H9 (cell line): ENCODE measurements around the gene OR13C8. TPM values are rescaled to one million over a fixed set of nuclear protein-coding genes. Genes with fewer than 3 reads are reported as not detected.

Source experiments
- DNase-seq: peaks from one replicate; pipeline ENCODE4 v3.0.0-alpha.2; 2017
- H2AFZ ChIP-seq: one replicate; pipeline ENCODE4 v1.6.1; 2013; ENCODE audit warnings: mild to moderate bottlenecking, low read length, control low read depth, moderate library complexity
- H2AK5ac ChIP-seq: 2 replicates; pipeline ENCODE4 v1.6.1; 2013; ENCODE audit warnings: low read length, control low read depth, mixed read lengths; ENCODE audit not compliant: insufficient read length
- H2BK120ac ChIP-seq: one replicate; pipeline ENCODE4 v1.6.1; 2013; ENCODE audit warnings: low read depth, mild to moderate bottlenecking, low read length, control low read depth, inconsistent platforms; ENCODE audit not compliant: poor library complexity, severe bottlenecking
- H2BK12ac ChIP-seq: 2 replicates; pipeline ENCODE4 v1.6.1; 2013; ENCODE audit warnings: low read length, control low read depth, mixed read lengths, low read depth; ENCODE audit not compliant: insufficient read length
- H2BK15ac ChIP-seq: 2 replicates; pipeline ENCODE4 v1.6.1; 2013; ENCODE audit warnings: low read depth, low read length, control low read depth
- H2BK20ac ChIP-seq: one replicate; pipeline ENCODE4 v1.6.1; 2013; ENCODE audit warnings: low read depth, mild to moderate bottlenecking, low read length, control low read depth, inconsistent platforms; ENCODE audit not compliant: poor library complexity, severe bottlenecking
- H2BK5ac ChIP-seq: 2 replicates; pipeline ENCODE4 v1.6.1; 2013; ENCODE audit warnings: low read length, control low read depth, mixed read lengths; ENCODE audit not compliant: insufficient read length
- H3K14ac ChIP-seq: 2 replicates; pipeline ENCODE4 v1.6.1; 2013; ENCODE audit warnings: low read length, control low read depth; ENCODE audit not compliant: insufficient read depth
- H3K18ac ChIP-seq: 2 replicates; pipeline ENCODE4 v1.6.1; 2013; ENCODE audit warnings: low read depth, mild to moderate bottlenecking, mixed read lengths, low read length, control low read depth; ENCODE audit not compliant: insufficient read length
- H3K23ac ChIP-seq: 2 replicates; pipeline ENCODE4 v1.6.1; 2013; ENCODE audit warnings: low read length, control low read depth, mixed read lengths, low read depth; ENCODE audit not compliant: insufficient read length
- H3K23me2 ChIP-seq: 2 replicates; pipeline ENCODE4 v1.6.1; 2013; ENCODE audit warnings: low read depth, mild to moderate bottlenecking, mixed read lengths, low read length, control low read depth; ENCODE audit not compliant: insufficient read length, poor library complexity, severe bottlenecking
- H3K27ac ChIP-seq: 2 replicates; pipeline ENCODE4 v1.5.1; 2013; ENCODE audit warnings: low read length, control low read depth, mixed read lengths, low read depth; ENCODE audit not compliant: insufficient read length
- H3K27me3 ChIP-seq: 2 replicates; pipeline ENCODE4 v1.6.1; 2013; ENCODE audit warnings: low read length, control low read depth, inconsistent platforms; ENCODE audit not compliant: insufficient read depth
- H3K4ac ChIP-seq: 2 replicates; pipeline ENCODE4 v1.6.1; 2013; ENCODE audit warnings: low read depth, mild to moderate bottlenecking, control low read depth, inconsistent platforms, low read length, moderate library complexity
- H3K4me1 ChIP-seq: 2 replicates; pipeline ENCODE4 v1.6.1; 2013; ENCODE audit warnings: low read length, control low read depth, inconsistent platforms; ENCODE audit not compliant: insufficient read depth
- H3K4me2 ChIP-seq: 2 replicates; pipeline ENCODE4 v1.6.1; 2013; ENCODE audit warnings: low read length, control low read depth, mixed read lengths; ENCODE audit not compliant: insufficient read length, insufficient read depth
- H3K56ac ChIP-seq: 2 replicates; pipeline ENCODE4 v1.6.1; 2013; ENCODE audit warnings: low read depth, mild to moderate bottlenecking, mixed read lengths, low read length, control low read depth; ENCODE audit not compliant: insufficient read length
- H3K79me1 ChIP-seq: 2 replicates; pipeline ENCODE4 v1.6.1; 2013; ENCODE audit warnings: low read depth, mild to moderate bottlenecking, moderate library complexity, low read length, control low read depth, inconsistent platforms; ENCODE audit not compliant: insufficient read depth, poor library complexity, severe bottlenecking
- H3K79me2 ChIP-seq: 2 replicates; pipeline ENCODE4 v1.6.1; 2013; ENCODE audit warnings: low read length, control low read depth, inconsistent platforms; ENCODE audit not compliant: insufficient read depth
- H3K9ac ChIP-seq: 2 replicates; pipeline ENCODE4 v1.6.1; 2013; ENCODE audit warnings: low read length, control low read depth, mixed read lengths; ENCODE audit not compliant: insufficient read length; ENCODE audit errors: extremely low read depth
- H3K9me3 ChIP-seq: one replicate; pipeline ENCODE4 v1.6.1; 2013; ENCODE audit warnings: low read depth, low read length, inconsistent platforms; ENCODE audit not compliant: control insufficient read depth
- H3T11ph ChIP-seq: one replicate; pipeline ENCODE4 v1.6.1; 2013; ENCODE audit warnings: mild to moderate bottlenecking, low read length, control low read depth, inconsistent platforms
- H4K20me1 ChIP-seq: one replicate; pipeline ENCODE4 v1.6.1; 2013; ENCODE audit not compliant: control insufficient read depth, insufficient read length, insufficient read depth
- H4K5ac ChIP-seq: 2 replicates; pipeline ENCODE4 v1.6.1; 2013; ENCODE audit warnings: low read depth, mild to moderate bottlenecking, mixed read lengths, low read length, control low read depth; ENCODE audit not compliant: insufficient read length
- H4K8ac ChIP-seq: replicated peaks from 2 replicates; pipeline ENCODE4 v1.6.1; 2013; ENCODE audit warnings: low read length, control low read depth, mixed read lengths, low read depth; ENCODE audit not compliant: insufficient read length
- H4K91ac ChIP-seq: 2 replicates; pipeline ENCODE4 v1.6.1; 2013; ENCODE audit warnings: low read depth, mild to moderate bottlenecking, moderate library complexity, mixed read lengths, low read length, control low read depth; ENCODE audit not compliant: insufficient read length
- H3K27ac Mint-ChIP-seq, 3 experiments: 2 replicates in 2 of 3; 3 replicates in 1 of 3; pipeline ENCODE4 v1.8.0; 2020 to 2021; ENCODE audit warnings: mixed read lengths in 3 of 3, mild to moderate bottlenecking in 1 of 3, moderate library complexity in 1 of 3
- H3K27me3 Mint-ChIP-seq: 2 replicates; pipeline ENCODE4 v1.8.0; 2021; ENCODE audit warnings: low read depth, mild to moderate bottlenecking, moderate library complexity, mixed read lengths
- H3K36me3 Mint-ChIP-seq, 3 experiments: 2 replicates in 2 of 3; 3 replicates in 1 of 3; pipeline ENCODE4 v1.8.0; 2020 to 2021; ENCODE audit warnings: low read depth in 3 of 3, mixed read lengths in 3 of 3; ENCODE audit not compliant: insufficient read depth in 1 of 3
- H3K4me1 Mint-ChIP-seq, 2 experiments: 2 replicates each; pipeline ENCODE4 v1.8.0; 2020; ENCODE audit warnings: mixed read lengths in 2 of 2
- H3K4me3 Mint-ChIP-seq, 2 experiments: 2 replicates in 1 of 2; 3 replicates in 1 of 2; pipeline ENCODE4 v1.8.0; 2020 to 2021; ENCODE audit warnings: mild to moderate bottlenecking in 2 of 2, mixed read lengths in 2 of 2, moderate library complexity in 1 of 2
- H3K9me3 Mint-ChIP-seq, 2 experiments: 2 replicates in 1 of 2; 3 replicates in 1 of 2; pipeline ENCODE4 v1.8.0; 2020; ENCODE audit warnings: mild to moderate bottlenecking in 2 of 2, mixed read lengths in 2 of 2, moderate library complexity in 1 of 2
- CTCF ChIP-seq: fragments of 200-600 bp; sonication (generic); conservative IDR thresholded peaks from 3 replicates; pipeline ENCODE4 v1.8.0; 2021; ENCODE audit warnings: antibody characterized with exemption, mild to moderate bottlenecking
- WGBS: extraction: QIAGEN DNeasy Blood & Tissue Kit; methylation state at CpG from one replicate; pipeline ENCODE4 v1.1.7; 2013; ENCODE audit warnings: missing lambda C conversion rate, low lambda C conversion rate, mixed read lengths; ENCODE audit not compliant: insufficient read length; ENCODE audit errors: extremely low coverage; 5-methylcytosine and 5-hydroxymethylcytosine counted together
- total RNA-seq: library from RNA; stranded (reverse); gene quantifications from 2 replicates; pipeline ENCODE4 v1.2.1, GENCODE V29; 2021

The OR13C8 gene
- total RNA-seq, 1 experiment from 2014 or later = not detected

GRCh38 chr9:104555521-104555920, 13.4 kb upstream of the OR13C8 start:
- peaks cover 8 to 12% of the 10 kb centered on the region in 2 experiments for H3K4me1 Mint-ChIP-seq
- no peaks in the 10 kb centered on the region for H3K23me2 ChIP-seq
- H3K27me3 Mint-ChIP-seq = no peaks in the 10 kb centered on the region

More at GRCh38 chr9:104555521-104555920, 13.4 kb upstream of the OR13C8 start:
- peaks cover 4 to 10% (median 6%) of the 10 kb centered on the region in 3 experiments; a peak in 5 of 7 replicates for H3K36me3 Mint-ChIP-seq
- DNase-seq = no peak
- Histone ChIP-seq H4K91ac (no peak overlapping the region), H3K18ac (no peak overlapping the region), H3K4me2 (no peak overlapping the region), H3K4me1 (no peaks in the 10 kb centered on the region), H2BK5ac (no peak overlapping the region), H2AK5ac (no peak overlapping the region), H3K14ac (no peak overlapping the region), H3K23ac (no peak overlapping the region), H3K9ac (no peak overlapping the region), H4K8ac (no peak overlapping the region), H3K4ac (no peak overlapping the region), H3K79me2 (no peaks in the 10 kb centered on the region), H3K9me3 (no peaks in the 10 kb centered on the region), H2AFZ (no peak overlapping the region), H4K5ac (no peak overlapping the region), H3K79me1 (no peaks in the 10 kb centered on the region), H3K56ac (no peak overlapping the region), H2BK12ac (no peak overlapping the region), H3K27me3 (no peaks in the 10 kb centered on the region), H4K20me1 (no peaks in the 10 kb centered on the region), H3K27ac (no peak overlapping the region), H2BK20ac (no peak overlapping the region), H2BK15ac (no peak overlapping the region), H3T11ph (no peak overlapping the region), H2BK120ac (no peak overlapping the region)
- TF ChIP-seq CTCF = no peak
- no peak overlapping the region for H3K4me3 Mint-ChIP-seq
- no peak overlapping the region for H3K27ac Mint-ChIP-seq
- H3K9me3 Mint-ChIP-seq = peaks cover 14 to 16% of the 10 kb centered on the region in 2 experiments
- no CpG with 5 or more reads among the region's 1 CpG for WGBS
